HepG2 (cell line): ENCODE measurements around the gene SEPTIN5. TPM values are rescaled to one million over a fixed set of nuclear protein-coding genes. Genes with fewer than 3 reads are reported as not detected.

ENCODE experiments used
- ATAC-seq: fragments of 200-7000 bp; cut with Tn5 transposase; 3 replicates; pipeline ENCODE4 v1.9.1; 2020; ENCODE audit warnings: mild to moderate bottlenecking, moderate library complexity
- BruUV-seq: library from RNA; stranded (reverse); fragments of 400-500 nt; replicated peaks from 2 replicates; lab custom pipeline; 2021; lab: Mats Ljungman, UMichigan
- CTCF ChIA-PET: fragments of 300-600 bp; formaldehyde crosslinking; extraction: SDS; loops from one replicate; lab custom pipeline; 2021; ENCODE audit warnings: low total read pairs, inconsistent platforms, low intra/inter-chr PET ratio; lab: Yijun Ruan, JAX
- POLR2A ChIA-PET: fragments of 350-600 bp; sonication (Branson Sonifier 250); formaldehyde crosslinking; loops from one replicate; lab custom pipeline; 2020; ENCODE audit warnings: antibody characterized with exemption, inconsistent platforms; lab: Yijun Ruan, JAX
- DNase-seq: peaks from one replicate; pipeline ENCODE4 v3.0.0-alpha.2; 2015; ENCODE audit warnings: low spot score
- FAIRE-seq: peaks from 3 replicates; lab custom pipeline; 2011; peaks lifted over from hg19 to GRCh38; lab: Jason Lieb, UNC
- H2AFZ ChIP-seq: one replicate; pipeline ENCODE4 v1.6.1; 2011; ENCODE audit warnings: low read length, inconsistent platforms
- H3K27ac ChIP-seq: fragments of 300-600 bp; 3 replicates; pipeline ENCODE4 v1.8.0; 2011; ENCODE audit warnings: mixed run types, mild to moderate bottlenecking, mixed read lengths, low read length, inconsistent platforms; ENCODE audit not compliant: insufficient read depth; ENCODE audit errors: extremely low read length
- H3K27me3 ChIP-seq, 2 experiments: fragments of 200-600 bp in 1 of 2; 2 replicates in 1 of 2; 3 replicates in 1 of 2; pipeline versions ENCODE4 v1.6.0 to v1.8.0; 2011; ENCODE audit warnings: low read length in 2 of 2, mild to moderate bottlenecking in 2 of 2, moderate library complexity in 2 of 2, inconsistent platforms in 1 of 2; ENCODE audit not compliant: insufficient read depth in 2 of 2, control insufficient read depth in 1 of 2
- H3K36me3 ChIP-seq, 2 experiments: fragments of 200-600 bp in 1 of 2; replicated peaks in 1 of 2; 2 replicates in 1 of 2; 3 replicates in 1 of 2; pipeline versions ENCODE4 v1.5.1 to v1.8.0; 2011; ENCODE audit warnings: low read length in 2 of 2, inconsistent platforms in 1 of 2; ENCODE audit not compliant: insufficient read depth in 2 of 2, control insufficient read depth in 1 of 2
- H3K4me1 ChIP-seq: 2 replicates; pipeline ENCODE4 v1.5.1; 2012; ENCODE audit warnings: low read length, inconsistent platforms; ENCODE audit not compliant: insufficient read depth
- H3K4me2 ChIP-seq: 2 replicates; pipeline ENCODE4 v1.6.0; 2011; ENCODE audit warnings: low read depth, low read length, inconsistent platforms
- H3K4me3 ChIP-seq, 3 experiments: fragments of 200-600 bp in 1 of 3; sonication (generic), shearing (Covaris generic) in 1 of 3; replicated peaks in 1 of 3; 2 replicates each; pipeline ENCODE4 v1.5.1; 2011 to 2016; ENCODE audit warnings: low read length in 3 of 3, inconsistent platforms in 2 of 3, low read depth in 2 of 3, mild to moderate bottlenecking in 2 of 3, control low read depth in 1 of 3, mixed read lengths in 1 of 3; ENCODE audit not compliant: insufficient read depth in 1 of 3
- H3K79me2 ChIP-seq: one replicate; pipeline ENCODE4 v1.6.1; 2011; ENCODE audit warnings: low read length, inconsistent platforms; ENCODE audit not compliant: insufficient read depth
- H3K9ac ChIP-seq: 2 replicates; pipeline ENCODE4 v1.6.0; 2011; ENCODE audit warnings: mild to moderate bottlenecking, low read depth, low read length, inconsistent platforms; ENCODE audit not compliant: insufficient read depth
- H3K9me3 ChIP-seq: 2 replicates; pipeline ENCODE4 v1.5.1; 2012; ENCODE audit warnings: mild to moderate bottlenecking, low read length
- H4K20me1 ChIP-seq: 2 replicates; pipeline ENCODE4 v1.6.0; 2011; ENCODE audit warnings: inconsistent platforms, mild to moderate bottlenecking, low read length, moderate library complexity; ENCODE audit not compliant: insufficient read depth
- ERF ChIP-seq: IDR thresholded peaks from 2 replicates; pipeline ENCODE4 v1.6.1; 2018; ENCODE audit warnings: missing biosample characterization, missing genetic modification reagents
- HOXD1 ChIP-seq: sonication (generic); formaldehyde crosslinking; IDR thresholded peaks from 2 replicates; pipeline ENCODE4 v1.5.0; 2020; ENCODE audit warnings: missing genetic modification reagents
- KLF13 ChIP-seq: sonication (generic); formaldehyde crosslinking; IDR thresholded peaks from 2 replicates; pipeline ENCODE4 v1.4.0; 2020; ENCODE audit warnings: mild to moderate bottlenecking, missing genetic modification reagents
- MEIS2 ChIP-seq: sonication (generic); formaldehyde crosslinking; IDR thresholded peaks from 2 replicates; pipeline ENCODE4 v1.9.0; 2021; ENCODE audit warnings: mild to moderate bottlenecking, missing genetic modification reagents
- MTA1 ChIP-seq: sonication (generic); formaldehyde crosslinking; IDR thresholded peaks from 2 replicates; pipeline ENCODE4 v1.4.0; 2020; ENCODE audit warnings: missing genetic modification reagents, mild to moderate bottlenecking, borderline replicate concordance
- NRL ChIP-seq: sonication (generic); formaldehyde crosslinking; IDR thresholded peaks from 2 replicates; pipeline ENCODE4 v1.5.0; 2020; ENCODE audit warnings: missing genetic modification reagents, mild to moderate bottlenecking, moderate library complexity, borderline replicate concordance
- WGBS: methylation state at CpG from one replicate; pipeline ENCODE4 v1.1.6; 2017; ENCODE audit warnings: low lambda C conversion rate; 5-methylcytosine and 5-hydroxymethylcytosine counted together
- in situ Hi-C: cut with HindIII; loops from 2 replicates; pipeline ENCODE4 v1.10.0; 2017; ENCODE audit warnings: low pct_unique_long_range_greater_than_20kb; ENCODE audit not compliant: extremely low pct_ligation_motif_present
- intact Hi-C: fragments of 100-400 bp; cut with micrococcal nuclease; formaldehyde crosslinking; loops from one replicate; pipeline ENCODE4 v1.10.0; 2022; ENCODE audit not compliant: unreplicated experiment
- polyA plus RNA-seq, 8 experiments: library from polyadenylated mRNA; depleted of rRNA in 3 of 8; stranded (reverse) in 7 of 8; unstranded in 1 of 8; fragments of >200 nt; fragmentation: Illumina TruSeq in 4 of 8; extraction: Trizol in 4 of 8; gene quantifications; 2 replicates each; pipeline versions ENCODE4 v1.2.1 to v1.2.3, GENCODE V29; 2011 to 2016; ENCODE audit warnings: low read depth in 4 of 8, missing spikeins in 1 of 8, mixed read lengths in 1 of 8; ENCODE audit not compliant: insufficient read depth in 1 of 8
- total RNA-seq, 5 experiments: library from RNA; depleted of rRNA; stranded (reverse); fragments of >200 nt; fragmentation: Illumina TruSeq; extraction: Trizol; gene quantifications; 2 replicates each; pipeline ENCODE4 v1.2.3, GENCODE V29; 2016; ENCODE audit warnings: low read depth in 1 of 5
- TF ChIP-seq, protein P1 (sequence below): sonication (generic); formaldehyde crosslinking; IDR thresholded peaks from 2 replicates; pipeline ENCODE4 v1.8.0; 2023; ENCODE audit warnings: mild to moderate bottlenecking, missing genetic modification reagents
- TF ChIP-seq, protein P2 (sequence below): sonication (generic); formaldehyde crosslinking; IDR thresholded peaks from 2 replicates; pipeline ENCODE4 v1.4.0; 2020; ENCODE audit warnings: missing genetic modification reagents, borderline replicate concordance
- TF ChIP-seq, protein P3 (sequence below): sonication (generic); formaldehyde crosslinking; IDR thresholded peaks from 2 replicates; pipeline ENCODE4 v1.9.0; 2022; ENCODE audit warnings: missing genetic modification reagents, mild to moderate bottlenecking, borderline replicate concordance
- TF ChIP-seq, protein P4 (sequence below): sonication (generic); formaldehyde crosslinking; IDR thresholded peaks from 2 replicates; pipeline ENCODE4 v1.4.0; 2020; ENCODE audit warnings: missing genetic modification reagents, borderline replicate concordance
- TF ChIP-seq, protein P5 (sequence below): sonication (generic); formaldehyde crosslinking; IDR thresholded peaks from 2 replicates; pipeline ENCODE4 v1.4.0; 2020; ENCODE audit warnings: mild to moderate bottlenecking, missing genetic modification reagents
- TF ChIP-seq, protein P6 (sequence below): sonication (generic); formaldehyde crosslinking; IDR thresholded peaks from 2 replicates; pipeline ENCODE4 v1.5.0; 2020; ENCODE audit warnings: missing genetic modification reagents

SEPTIN5 gene
- total and polyA plus RNA-seq, 2 of the 13 experiments (the other 11 are each of a cell fraction or from before 2014, with no cell fraction given) = 0.33 TPM; not detected in 1

DNA sequence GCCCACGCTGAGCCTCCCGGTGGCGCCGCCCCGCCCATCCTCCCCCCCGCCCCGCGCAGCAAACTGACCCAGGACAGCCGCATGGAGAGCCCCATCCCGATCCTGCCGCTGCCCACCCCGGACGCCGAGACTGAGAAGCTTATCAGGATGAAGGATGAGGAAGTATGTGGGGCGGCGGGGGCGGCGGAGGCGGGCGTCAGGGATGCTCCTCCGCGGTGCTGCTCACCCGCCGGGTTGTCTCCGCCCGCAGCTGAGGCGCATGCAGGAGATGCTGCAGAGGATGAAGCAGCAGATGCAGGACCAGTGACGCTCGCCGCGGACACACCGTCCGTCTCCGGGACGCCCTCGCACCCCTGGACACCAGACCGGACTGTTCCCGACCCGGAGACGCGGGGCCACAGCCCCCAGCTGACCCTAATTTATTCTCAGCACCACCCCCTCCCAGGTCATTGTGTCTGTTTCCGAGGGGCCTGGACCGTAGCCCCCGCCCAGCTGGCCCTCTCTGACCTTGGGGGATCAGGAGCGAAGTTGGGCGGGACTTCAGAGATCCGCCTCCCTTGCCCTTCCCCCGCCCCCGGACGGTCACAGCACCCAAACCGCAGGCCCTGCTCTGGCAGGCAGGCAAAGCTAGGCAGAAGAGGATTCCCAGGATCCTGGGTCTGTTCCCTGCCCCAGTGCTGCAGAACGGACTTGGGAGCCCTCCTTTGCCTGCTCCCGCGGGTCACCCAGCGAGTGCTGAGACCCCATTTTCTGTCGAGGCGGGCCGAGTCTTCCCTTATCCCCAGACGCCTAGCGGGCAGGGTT is 8.1 kb downstream of the SEPTIN5 start:
- WGBS = 16% methylated on average over 13 of the region's 60 CpGs
- Histone ChIP-seq H3K27ac (no peak overlapping the region), H3K9ac (no peak overlapping the region), H3K27me3 (peaks cover 20 to 81% of the 10 kb centered on the region in 2 experiments), H3K4me2 (peak overlapping the region; percentile 88), H3K4me3 (peak overlapping the region in 2 of 3 experiments; percentile 37 to 73; a peak in 2 of 6 replicates), H4K20me1 (0 out of 2 replicates have a peak, but pooled peaks cover 8% of the 10 kb centered on the region), H3K9me3 (no peaks in the 10 kb centered on the region), H2AFZ (no peak overlapping the region), H3K36me3 (no peaks in the 10 kb centered on the region), H3K79me2 (no peaks in the 10 kb centered on the region), H3K4me1 (peaks cover 37% of the 10 kb centered on the region)
- DNase-seq = no peak
- BruUV-seq = no TSS peak
- FAIRE-seq = no peak
- in situ Hi-C loops (loop anchor here (5.0 kb wide), 1 partner anchor 45 kb away; no protein-coding TSS in a partner anchor), intact Hi-C loops (no loop called here)
- CTCF ChIA-PET = no interaction called here
- POLR2A ChIA-PET = no interaction called here
- no peak for ATAC-seq
- TF ChIP-seq, protein P1, sequence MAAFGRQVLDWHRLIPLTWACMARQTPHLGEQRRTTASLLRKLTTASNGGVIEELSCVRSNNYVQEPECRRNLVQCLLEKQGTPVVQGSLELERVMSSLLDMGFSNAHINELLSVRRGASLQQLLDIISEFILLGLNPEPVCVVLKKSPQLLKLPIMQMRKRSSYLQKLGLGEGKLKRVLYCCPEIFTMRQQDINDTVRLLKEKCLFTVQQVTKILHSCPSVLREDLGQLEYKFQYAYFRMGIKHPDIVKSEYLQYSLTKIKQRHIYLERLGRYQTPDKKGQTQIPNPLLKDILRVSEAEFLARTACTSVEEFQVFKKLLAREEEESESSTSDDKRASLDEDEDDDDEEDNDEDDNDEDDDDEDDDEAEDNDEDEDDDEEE (CRISPR knock-in tag) = no peak
- TF ChIP-seq, protein P2, sequence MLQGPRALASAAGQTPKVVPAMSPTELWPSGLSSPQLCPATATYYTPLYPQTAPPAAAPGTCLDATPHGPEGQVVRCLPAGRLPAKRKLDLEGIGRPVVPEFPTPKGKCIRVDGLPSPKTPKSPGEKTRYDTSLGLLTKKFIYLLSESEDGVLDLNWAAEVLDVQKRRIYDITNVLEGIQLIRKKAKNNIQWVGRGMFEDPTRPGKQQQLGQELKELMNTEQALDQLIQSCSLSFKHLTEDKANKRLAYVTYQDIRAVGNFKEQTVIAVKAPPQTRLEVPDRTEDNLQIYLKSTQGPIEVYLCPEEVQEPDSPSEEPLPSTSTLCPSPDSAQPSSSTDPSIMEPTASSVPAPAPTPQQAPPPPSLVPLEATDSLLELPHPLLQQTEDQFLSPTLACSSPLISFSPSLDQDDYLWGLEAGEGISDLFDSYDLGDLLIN (CRISPR knock-in tag) = no peak
- TF ChIP-seq, protein P3, sequence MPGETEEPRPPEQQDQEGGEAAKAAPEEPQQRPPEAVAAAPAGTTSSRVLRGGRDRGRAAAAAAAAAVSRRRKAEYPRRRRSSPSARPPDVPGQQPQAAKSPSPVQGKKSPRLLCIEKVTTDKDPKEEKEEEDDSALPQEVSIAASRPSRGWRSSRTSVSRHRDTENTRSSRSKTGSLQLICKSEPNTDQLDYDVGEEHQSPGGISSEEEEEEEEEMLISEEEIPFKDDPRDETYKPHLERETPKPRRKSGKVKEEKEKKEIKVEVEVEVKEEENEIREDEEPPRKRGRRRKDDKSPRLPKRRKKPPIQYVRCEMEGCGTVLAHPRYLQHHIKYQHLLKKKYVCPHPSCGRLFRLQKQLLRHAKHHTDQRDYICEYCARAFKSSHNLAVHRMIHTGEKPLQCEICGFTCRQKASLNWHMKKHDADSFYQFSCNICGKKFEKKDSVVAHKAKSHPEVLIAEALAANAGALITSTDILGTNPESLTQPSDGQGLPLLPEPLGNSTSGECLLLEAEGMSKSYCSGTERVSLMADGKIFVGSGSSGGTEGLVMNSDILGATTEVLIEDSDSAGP (CRISPR knock-in tag) = no peak
- 0 out of 2 replicates have a peak, but pooled peaks have one; percentile 23 for TF ChIP-seq NRL (CRISPR knock-in tag)
- TF ChIP-seq MEIS2 (CRISPR knock-in tag) = no peak
- TF ChIP-seq, protein P4, sequence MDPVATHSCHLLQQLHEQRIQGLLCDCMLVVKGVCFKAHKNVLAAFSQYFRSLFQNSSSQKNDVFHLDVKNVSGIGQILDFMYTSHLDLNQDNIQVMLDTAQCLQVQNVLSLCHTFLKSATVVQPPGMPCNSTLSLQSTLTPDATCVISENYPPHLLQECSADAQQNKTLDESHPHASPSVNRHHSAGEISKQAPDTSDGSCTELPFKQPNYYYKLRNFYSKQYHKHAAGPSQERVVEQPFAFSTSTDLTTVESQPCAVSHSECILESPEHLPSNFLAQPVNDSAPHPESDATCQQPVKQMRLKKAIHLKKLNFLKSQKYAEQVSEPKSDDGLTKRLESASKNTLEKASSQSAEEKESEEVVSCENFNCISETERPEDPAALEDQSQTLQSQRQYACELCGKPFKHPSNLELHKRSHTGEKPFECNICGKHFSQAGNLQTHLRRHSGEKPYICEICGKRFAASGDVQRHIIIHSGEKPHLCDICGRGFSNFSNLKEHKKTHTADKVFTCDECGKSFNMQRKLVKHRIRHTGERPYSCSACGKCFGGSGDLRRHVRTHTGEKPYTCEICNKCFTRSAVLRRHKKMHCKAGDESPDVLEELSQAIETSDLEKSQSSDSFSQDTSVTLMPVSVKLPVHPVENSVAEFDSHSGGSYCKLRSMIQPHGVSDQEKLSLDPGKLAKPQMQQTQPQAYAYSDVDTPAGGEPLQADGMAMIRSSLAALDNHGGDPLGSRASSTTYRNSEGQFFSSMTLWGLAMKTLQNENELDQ = no peak
- TF ChIP-seq HOXD1 (CRISPR knock-in tag) = no peak
- no peak for TF ChIP-seq MTA1 (CRISPR knock-in tag)
- TF ChIP-seq, protein P5, sequence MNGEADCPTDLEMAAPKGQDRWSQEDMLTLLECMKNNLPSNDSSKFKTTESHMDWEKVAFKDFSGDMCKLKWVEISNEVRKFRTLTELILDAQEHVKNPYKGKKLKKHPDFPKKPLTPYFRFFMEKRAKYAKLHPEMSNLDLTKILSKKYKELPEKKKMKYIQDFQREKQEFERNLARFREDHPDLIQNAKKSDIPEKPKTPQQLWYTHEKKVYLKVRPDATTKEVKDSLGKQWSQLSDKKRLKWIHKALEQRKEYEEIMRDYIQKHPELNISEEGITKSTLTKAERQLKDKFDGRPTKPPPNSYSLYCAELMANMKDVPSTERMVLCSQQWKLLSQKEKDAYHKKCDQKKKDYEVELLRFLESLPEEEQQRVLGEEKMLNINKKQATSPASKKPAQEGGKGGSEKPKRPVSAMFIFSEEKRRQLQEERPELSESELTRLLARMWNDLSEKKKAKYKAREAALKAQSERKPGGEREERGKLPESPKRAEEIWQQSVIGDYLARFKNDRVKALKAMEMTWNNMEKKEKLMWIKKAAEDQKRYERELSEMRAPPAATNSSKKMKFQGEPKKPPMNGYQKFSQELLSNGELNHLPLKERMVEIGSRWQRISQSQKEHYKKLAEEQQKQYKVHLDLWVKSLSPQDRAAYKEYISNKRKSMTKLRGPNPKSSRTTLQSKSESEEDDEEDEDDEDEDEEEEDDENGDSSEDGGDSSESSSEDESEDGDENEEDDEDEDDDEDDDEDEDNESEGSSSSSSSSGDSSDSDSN (CRISPR knock-in tag) = no peak
- no peak for TF ChIP-seq ERF (CRISPR knock-in tag)
- no peak for TF ChIP-seq KLF13 (CRISPR knock-in tag)
- TF ChIP-seq, protein P6, sequence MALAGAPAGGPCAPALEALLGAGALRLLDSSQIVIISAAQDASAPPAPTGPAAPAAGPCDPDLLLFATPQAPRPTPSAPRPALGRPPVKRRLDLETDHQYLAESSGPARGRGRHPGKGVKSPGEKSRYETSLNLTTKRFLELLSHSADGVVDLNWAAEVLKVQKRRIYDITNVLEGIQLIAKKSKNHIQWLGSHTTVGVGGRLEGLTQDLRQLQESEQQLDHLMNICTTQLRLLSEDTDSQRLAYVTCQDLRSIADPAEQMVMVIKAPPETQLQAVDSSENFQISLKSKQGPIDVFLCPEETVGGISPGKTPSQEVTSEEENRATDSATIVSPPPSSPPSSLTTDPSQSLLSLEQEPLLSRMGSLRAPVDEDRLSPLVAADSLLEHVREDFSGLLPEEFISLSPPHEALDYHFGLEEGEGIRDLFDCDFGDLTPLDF = no peak
